HG03460 (cell line): ENCODE results near the gene RFNG.

Experiments used
- ATAC-seq: cut with Tn5 transposase; IDR thresholded peaks from one replicate; pipeline ENCODE4 v1.9.1; 2021; ENCODE audit not compliant: unreplicated experiment

Gene RFNG, protein sequence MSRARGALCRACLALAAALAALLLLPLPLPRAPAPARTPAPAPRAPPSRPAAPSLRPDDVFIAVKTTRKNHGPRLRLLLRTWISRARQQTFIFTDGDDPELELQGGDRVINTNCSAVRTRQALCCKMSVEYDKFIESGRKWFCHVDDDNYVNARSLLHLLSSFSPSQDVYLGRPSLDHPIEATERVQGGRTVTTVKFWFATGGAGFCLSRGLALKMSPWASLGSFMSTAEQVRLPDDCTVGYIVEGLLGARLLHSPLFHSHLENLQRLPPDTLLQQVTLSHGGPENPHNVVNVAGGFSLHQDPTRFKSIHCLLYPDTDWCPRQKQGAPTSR

GRCh38 chr17:82051776-82052637, at the start of gene RFNG, which contains the start of gene GPS1:
TSS of gene RFNG (minus strand) at chr17:82051811. CDS start at chr17:82051766, 45 bp downstream.
TSS of gene GPS1 (plus strand) at chr17:82051898. CDS start at chr17:82051932, 34 bp downstream.
- ATAC-seq = no peak

GRCh38 chr17:82101301-82101715, 49.7 kb upstream of the RFNG start:
- ATAC-seq = no peak

DNA sequence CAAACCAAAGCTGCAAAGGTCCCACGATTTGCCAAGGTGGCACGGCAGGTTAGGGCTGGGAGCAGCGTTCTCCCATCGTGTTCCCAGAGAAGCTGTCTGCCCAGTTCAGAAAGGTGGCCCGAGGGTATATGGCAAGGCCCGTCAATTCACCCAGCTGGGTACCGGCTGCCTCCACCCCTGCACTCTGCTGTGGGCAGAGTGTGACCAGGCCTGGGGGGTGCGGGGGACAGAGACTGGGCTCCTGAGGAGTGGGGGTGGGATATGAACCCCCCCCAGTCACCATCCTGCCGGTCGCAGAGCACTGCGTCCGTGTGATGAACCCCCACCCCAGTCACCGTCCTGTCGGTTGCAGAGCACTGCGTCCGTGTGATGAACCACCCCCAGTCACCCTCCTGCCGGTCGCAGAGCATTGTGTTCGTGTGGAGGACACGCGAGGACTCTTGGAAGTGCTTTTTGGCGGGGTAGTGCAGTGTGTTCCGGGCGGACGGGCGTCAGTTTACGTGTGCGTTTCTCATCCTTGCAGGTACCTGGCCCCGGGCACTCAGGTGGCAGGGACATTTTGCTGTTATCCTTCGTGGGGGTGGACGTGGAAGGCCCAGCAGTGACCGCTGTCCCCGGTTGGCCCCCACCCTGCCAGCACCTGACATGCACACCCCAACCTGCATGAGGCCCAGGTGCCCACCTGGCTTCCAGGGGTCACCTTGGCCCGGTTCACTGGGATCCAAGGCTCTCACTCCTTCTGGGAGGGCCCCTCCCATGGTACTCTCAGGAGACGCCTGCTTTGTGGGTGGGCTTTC, 49.1 kb upstream of the RFNG start:
- no peak for ATAC-seq

DNA sequence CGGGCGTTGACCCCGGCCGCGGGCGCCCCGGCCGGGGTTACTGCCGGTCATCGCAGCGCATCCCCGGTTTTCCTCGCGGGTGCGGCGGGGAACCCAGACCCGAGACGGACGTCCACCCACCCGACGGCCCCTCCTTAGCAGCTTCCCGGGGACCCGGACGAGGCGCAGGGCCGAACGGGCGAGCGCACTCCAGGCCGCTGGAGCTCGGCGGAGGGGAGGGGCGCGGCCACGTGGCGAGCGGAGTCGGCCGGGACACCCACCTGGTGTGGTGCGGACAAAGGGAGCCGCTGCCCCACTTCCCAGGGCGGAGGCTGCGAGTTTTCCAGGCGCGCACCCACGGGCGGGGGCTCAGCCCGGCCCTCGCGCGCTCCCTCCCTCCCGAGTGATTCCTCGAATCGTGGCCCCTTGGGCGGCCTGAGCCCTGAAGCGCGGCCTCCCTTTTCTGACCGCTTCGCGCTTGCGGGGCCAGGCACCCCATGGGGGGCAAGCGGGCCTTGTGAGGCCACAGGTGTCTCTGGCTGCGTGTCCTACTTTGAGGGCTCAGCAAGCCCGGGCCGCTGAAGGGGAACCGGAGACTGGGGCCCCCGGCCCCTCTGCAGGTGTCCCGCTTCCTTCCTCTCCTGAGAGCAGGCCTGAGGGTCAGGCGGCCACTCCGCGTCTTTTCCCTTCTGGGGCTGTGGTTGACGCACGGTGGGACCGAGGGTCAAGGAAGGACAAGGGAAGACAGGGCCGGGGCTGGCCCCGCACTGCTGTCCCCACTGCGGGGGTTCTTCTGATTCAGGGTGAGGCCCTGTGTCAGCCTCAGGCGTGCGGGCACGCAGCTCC, 47.5 kb upstream of the RFNG start:
- peak; percentile 5 for ATAC-seq

DNA sequence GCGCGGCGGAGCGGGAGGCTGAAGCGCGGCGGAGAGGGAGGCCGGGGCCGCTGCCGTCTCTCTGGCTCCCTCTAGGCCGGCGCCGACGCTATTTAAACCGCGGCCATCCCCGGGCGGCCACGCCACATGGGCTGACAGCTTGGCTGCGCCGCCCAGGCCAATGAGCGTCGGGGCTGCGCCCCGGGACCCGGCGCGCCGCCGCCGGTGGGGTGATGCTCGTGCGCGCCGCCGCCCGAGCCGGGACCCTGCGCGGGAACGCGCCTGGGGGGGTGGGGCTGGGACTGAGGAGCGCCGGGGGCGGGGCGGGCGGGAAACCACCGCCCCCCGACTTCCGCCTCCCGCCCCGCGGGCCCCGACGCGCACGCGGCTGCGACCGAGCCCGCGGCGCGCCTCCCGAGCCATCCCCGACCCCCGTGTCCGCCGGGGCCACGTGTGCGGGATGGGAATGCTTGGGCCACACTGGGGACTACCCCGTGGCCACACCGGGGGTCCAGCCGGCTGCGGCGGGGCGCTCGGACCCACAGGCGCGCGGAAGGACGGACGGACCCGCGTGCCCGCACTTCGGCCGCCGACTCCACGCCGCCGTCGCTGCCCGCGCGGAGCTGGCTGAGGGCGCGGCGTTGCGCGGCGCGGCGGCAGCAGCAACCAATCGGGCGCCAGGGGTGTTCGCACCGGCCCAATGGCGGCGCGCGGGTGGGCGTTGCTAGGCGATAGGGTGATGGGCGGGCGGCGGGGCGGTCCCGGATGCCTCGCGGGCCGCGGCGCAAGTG, 46.7 kb upstream of the RFNG start, which contains the start of gene FASN:
Gene FASN, minus strand, starts transcription at position 68 of the 770 bp plus-strand sequence. CDS start 1,791 bp downstream, outside the sequence.
- peak; percentile 64 for ATAC-seq

DNA sequence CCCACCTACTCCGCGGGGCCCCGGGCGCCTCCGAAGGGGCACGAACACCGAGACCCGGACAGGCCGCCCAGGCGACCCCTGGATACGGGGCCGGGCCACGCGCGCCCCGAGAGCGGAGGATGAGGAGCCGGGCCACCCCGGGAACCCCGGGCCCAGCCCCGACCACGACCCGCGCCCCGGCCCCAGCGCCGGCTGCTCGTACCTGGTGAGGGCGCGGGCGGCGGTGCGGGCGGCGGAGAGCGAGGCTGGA, 46.2 kb upstream of the RFNG start:
- no peak for ATAC-seq

DNA sequence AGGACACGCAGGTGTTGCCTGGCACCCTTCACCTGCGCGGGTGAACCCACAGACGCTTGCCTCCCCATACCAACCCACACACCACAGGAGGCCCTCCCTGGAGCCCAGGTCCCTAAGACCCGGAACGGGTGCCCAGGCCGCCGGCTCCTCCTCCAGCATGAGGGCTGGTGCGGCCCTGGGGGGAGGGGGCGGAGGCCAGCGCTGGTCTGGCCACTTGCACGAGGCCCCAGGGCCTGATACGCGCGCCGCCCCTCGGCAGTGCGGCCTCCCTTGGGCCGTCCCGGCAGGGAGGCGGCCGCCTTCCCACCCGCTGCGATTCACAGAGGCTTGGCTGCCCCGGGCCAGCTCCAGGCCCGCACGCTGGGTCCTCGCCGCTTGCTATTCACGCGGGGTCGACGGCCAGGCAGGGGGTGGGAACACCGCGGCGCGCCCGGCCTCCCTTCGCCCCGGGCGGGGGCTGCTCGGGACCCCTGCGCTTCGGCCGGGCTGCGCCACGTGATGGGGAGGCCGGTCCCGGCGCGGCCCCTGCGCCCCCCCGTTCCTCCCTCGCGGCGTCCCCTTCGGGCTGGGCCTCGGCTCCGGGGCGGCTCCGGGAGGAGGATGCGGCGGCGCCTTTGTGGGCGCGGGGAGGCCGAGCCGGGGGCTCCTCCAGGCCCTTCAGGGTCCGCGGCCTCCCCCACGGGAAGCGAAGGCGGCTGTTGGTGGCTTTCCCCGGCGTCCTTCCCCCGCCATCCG, 45.7 kb upstream of the RFNG start:
- no peak for ATAC-seq

- ATAC-seq = no peak
Measured at GRCh38 chr17:82096709-82097183, 45.1 kb upstream of the RFNG start.

- no peak for ATAC-seq
Measured at GRCh38 chr17:82095777-82096708, 44.4 kb upstream of the RFNG start.

GRCh38 chr17:82094931-82095776, 43.5 kb upstream of the RFNG start:
- ATAC-seq = no peak

DNA sequence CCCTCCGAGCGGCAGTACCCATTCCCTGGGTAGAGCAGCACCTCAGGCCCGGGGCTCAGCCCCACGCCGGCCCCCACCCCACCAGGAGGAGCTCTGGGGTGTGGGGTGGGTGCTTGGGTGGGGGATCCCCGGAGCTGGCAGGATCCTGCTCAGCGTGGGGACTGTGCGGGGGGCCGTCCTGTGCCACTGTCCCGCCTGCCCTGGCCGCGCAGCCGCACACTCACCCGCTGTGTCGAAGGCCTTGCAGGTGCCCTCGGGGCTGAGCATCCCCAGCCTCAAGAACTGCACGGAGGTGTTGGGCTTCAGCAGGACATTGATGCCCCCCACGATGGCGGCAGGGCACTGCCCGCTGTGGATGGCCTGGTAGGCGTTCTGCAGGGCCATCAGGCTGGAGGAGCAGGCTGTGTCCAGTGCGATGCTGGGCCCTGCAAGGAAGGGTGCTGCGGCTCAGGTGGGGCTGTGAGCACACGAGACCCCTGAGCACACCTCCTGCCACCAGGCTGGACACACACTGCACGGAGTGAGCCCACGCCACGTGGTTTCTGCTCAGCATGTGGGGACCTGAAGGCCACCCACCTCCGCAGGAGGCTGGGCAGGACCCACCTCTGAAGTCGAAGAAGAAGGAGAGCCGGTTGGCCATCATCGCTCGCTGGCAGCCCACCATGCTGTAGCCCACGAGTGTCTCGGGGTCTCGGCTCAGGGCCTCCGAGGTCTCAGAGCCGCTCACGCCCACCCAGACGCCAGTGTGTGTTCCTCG, 41.6 kb upstream of the RFNG start:
- no peak for ATAC-seq

- ATAC-seq = no peak
Measured at GRCh38 chr17:82092628-82092994, 41.0 kb upstream of the RFNG start.

DNA sequence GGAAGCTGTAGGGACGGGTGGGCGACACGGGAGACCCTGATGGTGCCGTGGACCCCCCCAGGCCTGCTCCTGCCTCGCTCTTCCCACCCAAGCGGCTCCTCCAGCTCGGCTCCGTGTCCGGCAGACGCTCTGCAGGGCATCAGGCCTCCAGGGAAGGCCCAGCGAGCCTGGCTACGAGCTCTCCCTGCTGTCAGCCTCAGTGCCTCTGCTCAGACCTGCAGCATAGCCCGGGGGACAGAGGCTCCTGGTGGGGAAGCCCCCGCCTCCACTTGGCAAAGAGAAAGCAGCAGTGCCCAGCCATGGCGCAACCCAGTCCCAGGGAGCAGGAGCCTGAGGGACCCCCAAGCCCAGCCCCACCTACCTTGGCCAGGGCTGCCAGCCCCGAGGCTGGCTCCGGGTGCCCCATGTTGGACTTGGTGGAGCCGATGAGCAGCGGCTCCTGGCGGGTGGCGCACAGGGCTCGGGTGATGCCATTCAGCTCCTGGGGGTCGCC, 40.5 kb upstream of the RFNG start:
- no peak for ATAC-seq

DNA sequence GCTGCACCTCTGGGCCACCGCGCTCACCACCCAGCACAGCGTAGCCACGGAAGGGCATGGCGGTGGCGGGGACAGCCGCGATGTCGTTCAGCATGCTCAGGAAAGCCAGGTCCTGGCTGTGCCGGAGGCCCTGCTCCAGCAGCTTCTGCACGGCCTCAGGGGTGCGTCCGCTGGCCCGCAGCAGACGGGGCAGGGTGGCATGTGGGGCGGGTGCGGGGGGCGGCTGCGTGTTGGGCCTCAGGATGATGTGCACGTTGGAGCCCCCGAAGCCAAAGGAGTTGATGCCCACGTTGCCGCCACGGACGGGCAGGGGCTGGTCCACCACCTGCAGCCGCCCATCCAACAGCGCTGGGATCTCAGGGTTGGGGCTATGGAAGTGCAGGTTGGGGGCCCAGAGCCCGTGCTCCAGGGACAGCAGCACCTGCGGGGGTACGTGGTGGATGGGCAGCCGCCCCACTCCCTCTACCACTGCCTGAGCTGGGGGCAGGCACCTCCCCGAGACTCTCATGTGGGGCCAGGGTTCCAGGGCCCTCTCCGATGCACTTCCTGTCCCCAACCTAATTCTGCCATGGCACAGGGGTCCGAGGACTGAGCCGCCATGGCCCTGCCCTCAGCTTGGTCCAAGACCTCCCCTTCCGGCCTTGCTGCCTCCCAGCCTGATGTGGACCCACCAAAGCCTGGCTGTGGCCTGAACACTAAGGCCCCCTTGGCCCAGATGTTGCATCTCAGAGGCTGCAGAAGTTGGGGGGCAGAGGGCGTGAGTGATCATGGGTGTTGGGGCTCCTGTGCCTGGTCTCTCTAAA, 39.9 kb upstream of the RFNG start:
- no peak for ATAC-seq

GRCh38 chr17:82090549-82091263, 39.1 kb upstream of the RFNG start:
- ATAC-seq = no peak
